ENCODE measurements around the gene UFD1. TPM values are rescaled to one million over a fixed set of nuclear protein-coding genes. Genes with fewer than 3 reads are reported as not detected.

UFD1 gene
- total and polyA plus RNA-seq, 9 of the 15 experiments (the other 6 are each of a cell fraction or from before 2014, with no cell fraction given): 238 to 645 (median 363) TPM

- TF ChIP-seq KDM2B (CRISPR knock-in tag; IDR thresholded peaks at IDR 0.05) (no peak), E2F3 (CRISPR knock-in tag; IDR thresholded peaks at IDR 0.05) (no peak), RBM39 (optimal IDR thresholded peaks at IDR 0.05; ENCODE audit: low read depth, low read length) (peak; percentile 43), ELK1 (CRISPR knock-in tag; IDR thresholded peaks at IDR 0.05) (peak; percentile 49; the same call in 1 of the 2 replicates), BHLHE40 (IDR thresholded peaks at IDR 0.05; ENCODE audit: low read length) (no peak), HNRNPLL (IDR thresholded peaks at IDR 0.05; ENCODE audit: low read depth, low read length, poor library complexity, severe bottlenecking) (no peak), FOXA3 (CRISPR knock-in tag; conservative IDR thresholded peaks at IDR 0.05 in 1 of 2, IDR thresholded peaks at IDR 0.05 in 1 of 2) (0 out of 4 replicates have a peak, but pooled peaks of 1 of the 2 experiments have one; percentile 49), RFX5 (IDR thresholded peaks at IDR 0.05; ENCODE audit: low read depth, low read length) (no peak), ZBTB40 (IDR thresholded peaks at IDR 0.05) (no peak), ZBTB40 (CRISPR knock-in tag; IDR thresholded peaks at IDR 0.05) (0 out of 2 replicates have a peak, but pooled peaks have one; percentile 16), RBFOX2 (IDR thresholded peaks at IDR 0.05; ENCODE audit: low read depth, low read length) (peak; percentile 10; the same call in 1 of the 2 replicates), DDX20 (tag; IDR thresholded peaks at IDR 0.05; ENCODE audit: low read depth) (no peak), ZBTB2 (IDR thresholded peaks at IDR 0.05) (no peak), HNRNPK (IDR thresholded peaks at IDR 0.05; ENCODE audit: low read depth, low read length, poor library complexity, severe bottlenecking) (no peak), CBX8 (IDR thresholded peaks at IDR 0.05; ENCODE audit: borderline replicate concordance, extremely low read depth, low read depth, low read length, poor library complexity, severe bottlenecking) (no peak)
These were observed 41.7 kb upstream of the UFD1 start (continued) for GRCh38 chr22:19520566-19521305.
